ENCODE results near the gene ZNF532.

Gene ZNF532

DNA sequence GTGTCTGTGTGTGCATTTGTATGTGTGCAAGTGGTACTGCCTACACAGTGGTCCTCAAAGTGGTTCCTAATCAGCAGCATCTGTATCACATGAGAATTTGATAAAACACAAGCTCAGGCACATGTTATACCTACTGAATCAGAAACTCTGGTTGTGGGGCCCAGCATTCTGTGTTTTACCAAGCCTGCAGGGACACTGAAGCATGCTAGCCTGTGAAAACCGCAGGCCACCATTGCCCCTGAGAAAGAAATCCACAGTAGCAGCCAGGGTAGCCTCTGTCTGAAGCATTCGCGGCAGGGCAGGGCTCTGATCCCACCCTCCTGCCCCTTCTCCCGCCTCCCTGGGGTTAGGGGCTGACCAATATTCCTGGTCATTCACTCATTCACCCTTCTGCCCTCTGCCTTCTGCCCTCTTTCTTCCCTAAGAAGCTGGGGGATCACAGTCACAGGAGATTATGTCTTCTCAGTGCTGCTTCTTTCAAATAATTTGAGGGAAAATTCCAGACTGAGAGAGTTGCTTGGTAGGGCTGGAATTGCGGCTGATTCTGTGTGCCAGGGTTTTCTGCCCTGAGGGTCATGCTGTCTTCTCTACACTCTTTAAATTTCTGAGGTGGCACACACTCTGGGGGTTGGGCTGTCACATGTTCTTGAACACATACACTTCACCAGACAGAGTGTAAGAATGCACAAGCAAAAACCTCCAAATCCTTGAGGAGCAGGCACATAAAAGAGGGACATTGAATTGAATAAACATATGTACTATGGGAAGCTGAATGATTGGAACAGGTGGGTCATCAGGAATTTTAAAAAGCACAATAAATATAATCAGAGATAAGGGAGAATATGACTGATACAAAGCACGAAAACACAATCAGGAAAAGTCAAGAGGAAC, 148.4 kb downstream of the ZNF532 start:
- TF ChIP-seq TAF1 (IDR thresholded peaks at IDR 0.05; ENCODE audit: borderline replicate concordance, insufficient read depth, low read length) = no peak
- TF ChIP-seq, protein P1, sequence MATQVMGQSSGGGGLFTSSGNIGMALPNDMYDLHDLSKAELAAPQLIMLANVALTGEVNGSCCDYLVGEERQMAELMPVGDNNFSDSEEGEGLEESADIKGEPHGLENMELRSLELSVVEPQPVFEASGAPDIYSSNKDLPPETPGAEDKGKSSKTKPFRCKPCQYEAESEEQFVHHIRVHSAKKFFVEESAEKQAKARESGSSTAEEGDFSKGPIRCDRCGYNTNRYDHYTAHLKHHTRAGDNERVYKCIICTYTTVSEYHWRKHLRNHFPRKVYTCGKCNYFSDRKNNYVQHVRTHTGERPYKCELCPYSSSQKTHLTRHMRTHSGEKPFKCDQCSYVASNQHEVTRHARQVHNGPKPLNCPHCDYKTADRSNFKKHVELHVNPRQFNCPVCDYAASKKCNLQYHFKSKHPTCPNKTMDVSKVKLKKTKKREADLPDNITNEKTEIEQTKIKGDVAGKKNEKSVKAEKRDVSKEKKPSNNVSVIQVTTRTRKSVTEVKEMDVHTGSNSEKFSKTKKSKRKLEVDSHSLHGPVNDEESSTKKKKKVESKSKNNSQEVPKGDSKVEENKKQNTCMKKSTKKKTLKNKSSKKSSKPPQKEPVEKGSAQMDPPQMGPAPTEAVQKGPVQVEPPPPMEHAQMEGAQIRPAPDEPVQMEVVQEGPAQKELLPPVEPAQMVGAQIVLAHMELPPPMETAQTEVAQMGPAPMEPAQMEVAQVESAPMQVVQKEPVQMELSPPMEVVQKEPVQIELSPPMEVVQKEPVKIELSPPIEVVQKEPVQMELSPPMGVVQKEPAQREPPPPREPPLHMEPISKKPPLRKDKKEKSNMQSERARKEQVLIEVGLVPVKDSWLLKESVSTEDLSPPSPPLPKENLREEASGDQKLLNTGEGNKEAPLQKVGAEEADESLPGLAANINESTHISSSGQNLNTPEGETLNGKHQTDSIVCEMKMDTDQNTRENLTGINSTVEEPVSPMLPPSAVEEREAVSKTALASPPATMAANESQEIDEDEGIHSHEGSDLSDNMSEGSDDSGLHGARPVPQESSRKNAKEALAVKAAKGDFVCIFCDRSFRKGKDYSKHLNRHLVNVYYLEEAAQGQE (IDR thresholded peaks at IDR 0.05; ENCODE audit: insufficient read depth in 1 of 2, low read depth in 2 of 2, low read length in 2 of 2) = no peak
- TF ChIP-seq POLR2AphosphoS5 (IDR thresholded peaks at IDR 0.05; ENCODE audit: low read depth, low read length) = no peak
- TF ChIP-seq SIN3A (IDR thresholded peaks at IDR 0.05; ENCODE audit: borderline replicate concordance, insufficient read depth, low read length) = no peak
- no peak for TF ChIP-seq FOXP2 (optimal IDR thresholded peaks at IDR 0.05; ENCODE audit: borderline replicate concordance, extremely low read depth, extremely low read length, insufficient read depth)

DNA sequence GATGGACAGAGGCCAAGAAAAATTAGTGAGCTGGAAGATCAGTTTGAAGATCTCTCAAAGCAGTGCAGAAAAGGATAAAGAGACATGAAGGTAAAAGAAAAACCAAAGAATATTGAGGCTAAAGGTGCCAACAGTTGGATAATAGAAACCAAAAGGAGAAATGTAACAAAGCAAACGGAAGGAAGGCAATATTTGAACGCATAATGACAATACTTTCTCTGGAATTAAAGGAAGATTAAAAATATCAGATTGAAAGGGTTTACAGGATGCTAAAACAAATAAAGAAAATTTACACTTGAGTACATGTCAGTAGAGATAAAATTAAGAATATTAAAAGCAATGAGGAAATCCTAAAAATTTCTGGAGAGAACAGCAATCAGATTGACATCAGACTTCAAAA, 149.1 kb downstream of the ZNF532 start:
- TF ChIP-seq POLR2AphosphoS5 (IDR thresholded peaks at IDR 0.05; ENCODE audit: low read depth, low read length) (no peak), TAF1 (IDR thresholded peaks at IDR 0.05; ENCODE audit: borderline replicate concordance, insufficient read depth, low read length) (no peak), SIN3A (IDR thresholded peaks at IDR 0.05; ENCODE audit: borderline replicate concordance, insufficient read depth, low read length) (no peak), FOXP2 (optimal IDR thresholded peaks at IDR 0.05; ENCODE audit: borderline replicate concordance, extremely low read depth, extremely low read length, insufficient read depth) (no peak)
- TF ChIP-seq, protein P1 (IDR thresholded peaks at IDR 0.05; ENCODE audit: insufficient read depth in 1 of 2, low read depth in 2 of 2, low read length in 2 of 2) = no peak

DNA sequence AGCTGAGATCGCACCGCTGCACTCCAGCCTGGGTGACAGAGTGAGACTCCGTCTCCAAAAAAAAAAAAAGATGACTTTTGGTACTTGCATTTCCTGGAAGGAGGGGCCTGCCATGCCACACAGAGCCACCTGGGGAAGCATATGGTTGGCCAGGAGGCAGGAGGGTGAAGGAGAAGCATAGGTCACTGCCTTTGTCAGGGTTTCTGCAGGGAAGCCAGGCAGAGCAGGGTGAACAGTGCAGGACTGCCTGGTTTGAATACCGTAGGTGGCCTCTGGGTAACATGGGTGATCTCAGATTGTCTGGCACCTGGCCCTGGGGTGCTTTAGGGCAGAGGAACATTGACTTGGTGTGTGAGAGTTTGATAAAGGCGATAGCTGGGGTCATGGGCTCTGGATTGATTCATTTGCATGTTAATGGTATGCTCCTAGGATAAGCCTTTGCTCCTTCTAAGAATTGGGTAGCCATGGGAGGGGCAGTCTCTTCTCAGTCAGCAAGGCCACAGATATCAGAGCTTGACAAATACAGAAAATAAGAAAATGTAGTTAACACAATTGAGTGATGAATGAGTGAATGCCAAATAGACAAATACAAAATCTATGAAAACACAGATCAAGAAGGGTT, 151.0 kb downstream of the ZNF532 start:
- TF ChIP-seq POLR2AphosphoS5 (IDR thresholded peaks at IDR 0.05; ENCODE audit: low read depth, low read length) = no peak
- TF ChIP-seq TAF1 (IDR thresholded peaks at IDR 0.05; ENCODE audit: borderline replicate concordance, insufficient read depth, low read length) = no peak
- TF ChIP-seq, protein P1 (IDR thresholded peaks at IDR 0.05; ENCODE audit: insufficient read depth in 1 of 2, low read depth in 2 of 2, low read length in 2 of 2) = no peak
- no peak for TF ChIP-seq SIN3A (IDR thresholded peaks at IDR 0.05; ENCODE audit: borderline replicate concordance, insufficient read depth, low read length)
- TF ChIP-seq FOXP2 (optimal IDR thresholded peaks at IDR 0.05; ENCODE audit: borderline replicate concordance, extremely low read depth, extremely low read length, insufficient read depth) = no peak

DNA sequence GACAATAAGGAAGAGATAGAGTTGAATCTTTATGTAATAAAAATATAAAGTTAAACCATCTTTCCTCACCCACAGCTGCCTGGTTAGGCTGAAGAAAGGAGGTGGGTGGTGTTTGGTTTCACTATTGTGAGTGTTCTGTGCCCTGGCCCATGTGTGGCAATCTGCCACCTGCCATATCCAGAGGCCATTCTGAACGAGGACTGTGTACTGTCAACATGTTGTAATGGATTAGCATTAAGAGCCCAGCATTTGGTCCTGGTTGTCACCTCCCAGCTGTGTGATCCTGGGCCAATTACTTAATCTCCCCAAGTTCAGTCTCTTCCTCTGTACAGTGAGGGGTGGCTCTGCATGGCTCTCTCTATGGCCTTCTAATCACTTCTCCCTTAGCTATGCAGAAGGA, 156.8 kb downstream of the ZNF532 start:
- TF ChIP-seq FOXP2 (optimal IDR thresholded peaks at IDR 0.05; ENCODE audit: borderline replicate concordance, extremely low read depth, extremely low read length, insufficient read depth) = no peak
- TF ChIP-seq, protein P1 (IDR thresholded peaks at IDR 0.05; ENCODE audit: insufficient read depth in 1 of 2, low read depth in 2 of 2, low read length in 2 of 2) = no peak
- no peak for TF ChIP-seq POLR2AphosphoS5 (IDR thresholded peaks at IDR 0.05; ENCODE audit: low read depth, low read length)
- TF ChIP-seq SIN3A (IDR thresholded peaks at IDR 0.05; ENCODE audit: borderline replicate concordance, insufficient read depth, low read length) = no peak
- TF ChIP-seq TAF1 (IDR thresholded peaks at IDR 0.05; ENCODE audit: borderline replicate concordance, insufficient read depth, low read length) = no peak
